ENCODE measurements around the gene SLC17A9. TPM values are rescaled to one million over a fixed set of nuclear protein-coding genes. Genes with fewer than 3 reads are reported as not detected.

SLC17A9 gene
- total and polyA plus RNA-seq, 7 donors = 0.32 to 1.0 (median 0.88) TPM

DNA sequence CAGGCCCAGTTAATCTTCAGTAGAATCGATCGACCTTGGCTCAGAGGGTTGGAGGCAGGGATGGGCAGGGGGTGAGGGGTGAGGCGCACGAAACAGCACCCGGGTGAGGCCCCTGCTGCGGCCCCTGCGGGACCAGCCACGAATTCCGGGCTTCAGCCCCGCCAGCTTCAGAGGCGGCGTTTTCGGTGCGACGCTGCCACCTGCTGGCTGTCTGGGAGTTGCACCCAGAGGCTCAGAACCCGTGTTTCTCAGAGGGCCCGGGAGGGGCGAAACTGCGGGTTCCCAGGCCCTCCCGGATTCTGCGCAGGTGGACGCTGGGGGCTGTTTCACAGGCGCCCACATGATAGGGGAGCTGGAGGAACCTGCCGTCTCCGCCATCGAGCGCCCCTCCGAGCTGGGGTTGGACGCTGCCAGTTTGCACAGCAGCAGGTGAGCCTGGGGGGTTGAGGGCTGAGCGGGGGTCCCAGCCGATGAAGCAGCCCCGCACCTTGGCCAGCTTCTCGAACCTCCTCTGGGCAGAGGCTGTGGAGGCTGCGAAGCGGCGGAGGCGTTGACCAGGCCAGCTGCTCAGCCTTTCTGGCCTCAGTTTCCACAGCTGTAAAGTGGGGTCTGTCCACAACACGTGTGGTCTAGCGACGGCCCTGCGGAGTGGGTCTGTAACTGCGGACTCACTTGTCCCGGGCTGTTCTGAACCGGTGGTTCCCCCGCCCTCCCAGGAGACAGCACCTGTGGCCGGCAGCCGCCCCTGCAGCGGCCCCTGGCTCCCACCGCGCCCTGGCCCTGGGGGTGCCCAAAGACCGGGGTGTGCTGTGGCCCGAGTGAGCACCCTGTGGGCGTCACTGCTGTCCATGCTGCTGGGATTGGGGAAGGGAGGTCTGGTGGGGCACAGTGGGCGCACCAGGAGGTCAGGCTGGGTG lies 56.8 kb downstream of the SLC17A9 start:
- H3K4me3 ChIP-seq = peak overlapping the region; percentile 32
- no peaks in the 10 kb centered on the region for H3K4me1 ChIP-seq
- TF ChIP-seq, protein P1, sequence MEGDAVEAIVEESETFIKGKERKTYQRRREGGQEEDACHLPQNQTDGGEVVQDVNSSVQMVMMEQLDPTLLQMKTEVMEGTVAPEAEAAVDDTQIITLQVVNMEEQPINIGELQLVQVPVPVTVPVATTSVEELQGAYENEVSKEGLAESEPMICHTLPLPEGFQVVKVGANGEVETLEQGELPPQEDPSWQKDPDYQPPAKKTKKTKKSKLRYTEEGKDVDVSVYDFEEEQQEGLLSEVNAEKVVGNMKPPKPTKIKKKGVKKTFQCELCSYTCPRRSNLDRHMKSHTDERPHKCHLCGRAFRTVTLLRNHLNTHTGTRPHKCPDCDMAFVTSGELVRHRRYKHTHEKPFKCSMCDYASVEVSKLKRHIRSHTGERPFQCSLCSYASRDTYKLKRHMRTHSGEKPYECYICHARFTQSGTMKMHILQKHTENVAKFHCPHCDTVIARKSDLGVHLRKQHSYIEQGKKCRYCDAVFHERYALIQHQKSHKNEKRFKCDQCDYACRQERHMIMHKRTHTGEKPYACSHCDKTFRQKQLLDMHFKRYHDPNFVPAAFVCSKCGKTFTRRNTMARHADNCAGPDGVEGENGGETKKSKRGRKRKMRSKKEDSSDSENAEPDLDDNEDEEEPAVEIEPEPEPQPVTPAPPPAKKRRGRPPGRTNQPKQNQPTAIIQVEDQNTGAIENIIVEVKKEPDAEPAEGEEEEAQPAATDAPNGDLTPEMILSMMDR (IDR thresholded peaks at IDR 0.05) = peak; percentile 93
- H3K9me3 ChIP-seq = peaks cover 6% of the 10 kb centered on the region
- H3K27ac ChIP-seq = no peak overlapping the region
- WGBS, 3 donors = 6 to 8% (median 7%) methylated on average over 39 to 54 of the region's 54 CpGs
- intact Hi-C loops (cut with DNase I) = loop anchor here (1.0 to 5.0 kb wide), 4 partner anchors 37 to 137 kb away; no protein-coding TSS in a partner anchor
- DNase-seq = peak; percentile 72 to 87
- peak; percentile 87 to 97 (median 88) for ATAC-seq
- H3K27me3 ChIP-seq (ENCODE audit: insufficient read depth in 3 of 3, low read length in 2 of 3) = peaks cover 0 to 99% (median 42%) of the 10 kb centered on the region in 3 donors
- no peaks in the 10 kb centered on the region for H3K36me3 ChIP-seq (ENCODE audit: insufficient read depth in 1 of 2, low read depth in 1 of 2)

DNA sequence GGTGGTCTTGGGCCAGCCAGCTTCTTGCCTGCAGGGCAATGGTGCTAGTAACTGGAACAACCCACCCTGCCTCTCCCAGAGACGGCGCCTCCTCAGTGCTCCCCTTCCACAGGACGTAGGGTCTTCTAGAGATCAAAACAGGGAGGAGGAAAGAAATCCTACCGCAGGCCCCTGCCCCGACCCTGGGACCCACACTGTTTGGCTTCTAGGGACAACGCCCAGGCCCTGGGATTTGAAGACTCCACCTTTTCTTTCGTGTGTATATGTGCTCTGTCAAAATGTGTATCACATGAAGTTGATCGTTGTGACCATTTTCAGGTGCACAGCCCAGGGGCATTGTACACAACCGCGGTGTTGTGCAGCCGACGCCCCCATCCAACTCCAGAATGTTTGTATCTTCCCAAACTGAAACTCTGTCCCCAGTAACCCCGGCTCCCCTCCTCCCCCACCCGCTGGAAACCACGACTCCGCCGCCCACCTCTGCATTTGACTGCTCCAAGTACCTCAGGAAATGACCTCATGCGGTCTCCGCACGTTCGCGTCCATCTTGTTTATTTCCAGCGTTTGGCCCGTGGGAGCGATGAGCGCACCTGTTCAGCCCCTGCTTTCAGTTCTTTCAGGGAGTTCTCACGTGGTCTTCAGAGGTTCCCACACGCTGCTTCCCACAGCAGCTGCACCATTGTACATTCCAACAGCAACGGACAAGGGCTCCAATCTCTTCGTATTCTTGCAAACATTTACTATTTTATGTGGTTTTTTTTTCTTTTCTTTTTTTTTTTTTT lies 57.7 kb downstream of the SLC17A9 start:
- 9 to 10% (median 10%) methylated on average over 30 of the region's 30 CpGs for WGBS, 3 donors
- no peaks in the 10 kb centered on the region for H3K36me3 ChIP-seq (ENCODE audit: insufficient read depth in 1 of 2, low read depth in 1 of 2)
- TF ChIP-seq, protein P1 (IDR thresholded peaks at IDR 0.05) = no peak
- peaks cover 6% of the 10 kb centered on the region for H3K9me3 ChIP-seq
- intact Hi-C loops (cut with DNase I) = loop anchor here (1.0 to 5.0 kb wide), 4 partner anchors 38 to 138 kb away; no protein-coding TSS in a partner anchor
- DNase-seq (no peak), ATAC-seq (no peak)
- no peaks in the 10 kb centered on the region for H3K4me1 ChIP-seq
- H3K27ac ChIP-seq = no peak overlapping the region
- peaks cover 0 to 99% (median 47%) of the 10 kb centered on the region in 3 donors for H3K27me3 ChIP-seq (ENCODE audit: insufficient read depth in 3 of 3, low read length in 2 of 3)
- peak overlapping the region; percentile 18 for H3K4me3 ChIP-seq

DNA sequence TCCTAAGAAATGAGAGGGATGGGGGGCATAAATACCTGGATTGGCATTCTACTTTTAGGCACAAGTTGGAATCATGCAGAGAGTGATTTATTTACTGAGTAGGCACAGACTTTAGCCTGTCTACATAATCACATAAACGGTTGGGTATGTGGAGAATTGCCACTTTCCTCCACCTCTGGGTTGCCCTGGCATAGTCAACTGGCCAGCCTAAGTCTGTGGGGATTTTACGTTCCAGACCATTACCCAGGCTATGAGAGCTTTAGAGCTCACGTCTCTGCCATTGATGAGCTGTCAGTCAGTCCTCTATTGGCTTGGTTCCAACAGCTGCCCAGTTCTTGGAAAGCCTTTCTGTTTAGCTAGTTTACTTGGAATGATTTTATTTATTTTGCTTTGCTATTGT lies 59.3 kb downstream of the SLC17A9 start:
- ATAC-seq (no peak), DNase-seq (no peak)
- Histone ChIP-seq H3K27ac (no peak overlapping the region), H3K36me3 (ENCODE audit: insufficient read depth in 1 of 2, low read depth in 1 of 2) (no peaks in the 10 kb centered on the region), H3K4me1 (no peaks in the 10 kb centered on the region), H3K27me3 (ENCODE audit: insufficient read depth in 3 of 3, low read length in 2 of 3) (peaks cover 0 to 97% (median 49%) of the 10 kb centered on the region in 3 donors), H3K4me3 (no peak overlapping the region), H3K9me3 (peaks cover 6% of the 10 kb centered on the region)
- TF ChIP-seq, protein P1 (IDR thresholded peaks at IDR 0.05) = no peak
- intact Hi-C loops (cut with DNase I) = no loop called here
- 13 to 18% (median 14%) methylated on average over 3 of the region's 3 CpGs for WGBS, 3 donors

DNA sequence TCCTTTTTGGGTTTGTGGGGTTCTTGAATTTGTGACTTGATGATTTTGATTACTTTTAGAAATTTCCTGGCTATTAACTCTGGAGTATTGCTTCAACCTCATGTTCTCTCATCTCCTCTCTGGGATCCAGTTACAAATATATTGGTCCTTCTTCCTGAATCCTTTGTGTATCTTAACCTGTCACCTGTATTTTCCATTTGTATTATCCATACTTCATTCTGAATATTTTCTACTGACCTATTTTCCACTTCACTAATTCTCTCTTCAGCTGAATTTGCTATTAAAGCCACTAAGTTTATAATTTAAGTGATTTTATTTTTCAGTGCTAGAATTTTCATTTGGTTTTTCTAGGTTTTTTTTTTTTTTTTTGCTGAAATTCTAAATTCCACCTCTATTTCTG lies 60.7 kb downstream of the SLC17A9 start:
- no peak for ATAC-seq
- no peak overlapping the region for H3K4me3 ChIP-seq
- H3K27me3 ChIP-seq (ENCODE audit: insufficient read depth in 3 of 3, low read length in 2 of 3) = peaks cover 0 to 94% (median 42%) of the 10 kb centered on the region in 3 donors
- H3K4me1 ChIP-seq = no peaks in the 10 kb centered on the region
- no peaks in the 10 kb centered on the region for H3K36me3 ChIP-seq (ENCODE audit: insufficient read depth in 1 of 2, low read depth in 1 of 2)
- TF ChIP-seq, protein P1 (IDR thresholded peaks at IDR 0.05) = no peak
- peaks cover 6% of the 10 kb centered on the region for H3K9me3 ChIP-seq
- H3K27ac ChIP-seq = no peak overlapping the region
- DNase-seq = no peak
- intact Hi-C loops (cut with DNase I) = no loop called here

Measured in psoas muscle (tissue), 8 donors.